Neural cell (in vitro differentiated cells): Measurements from ENCODE around the gene S1PR5. TPM values are rescaled to one million over a fixed set of nuclear protein-coding genes. Genes with fewer than 3 reads are reported as not detected.

ENCODE experiments used
- H2AFZ ChIP-seq: fragments of 200-600, 300-800 bp; sonication (generic), shearing (Covaris generic); 2 replicates; pipeline ENCODE4 v1.6.0; 2014; ENCODE audit warnings: low read depth, mild to moderate bottlenecking, antibody characterized with exemption, low read length, moderate library complexity
- H3F3A ChIP-seq: fragments of 200-600 bp; shearing (Covaris generic); 2 replicates; pipeline ENCODE4 v1.6.1; 2016; ENCODE audit warnings: mild to moderate bottlenecking, moderate library complexity, mixed read lengths, antibody characterized with exemption, low read length; ENCODE audit not compliant: insufficient read depth, poor library complexity, severe bottlenecking
- H3K27ac ChIP-seq: fragments of 200-600, 300-800 bp; sonication (generic), shearing (Covaris generic); 2 replicates; pipeline ENCODE4 v1.5.1; 2014; ENCODE audit warnings: mild to moderate bottlenecking, low read length, moderate library complexity
- H3K27me3 ChIP-seq: fragments of 300-800, 200-600 bp; sonication (generic), shearing (Covaris generic); 2 replicates; pipeline ENCODE4 v1.6.0; 2014; ENCODE audit warnings: mild to moderate bottlenecking, low read depth, low read length, moderate library complexity; ENCODE audit not compliant: insufficient read depth
- H3K36me3 ChIP-seq: fragments of 300-800, 200-600 bp; sonication (generic), shearing (Covaris generic); 2 replicates; pipeline ENCODE4 v1.5.1; 2014; ENCODE audit warnings: mild to moderate bottlenecking, antibody characterized with exemption, low read length, moderate library complexity; ENCODE audit not compliant: insufficient read depth
- H3K4me2 ChIP-seq: fragments of 300-800, 200-600 bp; sonication (generic), shearing (Covaris generic); 2 replicates; pipeline ENCODE4 v1.6.0; 2014; ENCODE audit warnings: mild to moderate bottlenecking, low read length
- H3K4me3 ChIP-seq: fragments of 300-800, 200-600 bp; sonication (generic), shearing (Covaris generic); 2 replicates; pipeline ENCODE4 v1.5.1; 2014; ENCODE audit warnings: mild to moderate bottlenecking, low read length, moderate library complexity
- H3K79me2 ChIP-seq: fragments of 200-600 bp; shearing (Covaris generic); replicated peaks from 2 replicates; pipeline ENCODE4 v1.6.0; 2014; ENCODE audit warnings: mild to moderate bottlenecking, low read length, moderate library complexity; ENCODE audit not compliant: insufficient read depth
- H3K9ac ChIP-seq: fragments of 300-800, 200-600 bp; sonication (generic), shearing (Covaris generic); 2 replicates; pipeline ENCODE4 v1.6.1; 2016; ENCODE audit warnings: mild to moderate bottlenecking, low read length, mixed read lengths
- H3K9me2 ChIP-seq: fragments of 200-600 bp; shearing (Covaris generic); 2 replicates; pipeline ENCODE4 v1.6.1; 2016; ENCODE audit warnings: mild to moderate bottlenecking, low read length, mixed read lengths; ENCODE audit not compliant: insufficient read depth
- H3K9me3 ChIP-seq: fragments of 200-600, 300-800 bp; sonication (generic), shearing (Covaris generic); 2 replicates; pipeline ENCODE4 v1.6.1; 2016; ENCODE audit warnings: mild to moderate bottlenecking, mixed run types, low read length, moderate library complexity, mixed read lengths
- H4K20me1 ChIP-seq: fragments of 200-600 bp; shearing (Covaris generic); 2 replicates; pipeline ENCODE4 v1.6.1; 2016; ENCODE audit warnings: mild to moderate bottlenecking, mixed run types; ENCODE audit not compliant: insufficient read depth
- EP300 ChIP-seq: fragments of 450-650 bp; conservative IDR thresholded peaks from 2 replicates; pipeline ENCODE4 v1.6.1; 2014; ENCODE audit warnings: antibody characterized with exemption, mild to moderate bottlenecking, moderate library complexity; ENCODE audit not compliant: poor library complexity, severe bottlenecking
- EZH2 ChIP-seq: fragments of 200-600, 300-800 bp; shearing (Covaris generic), sonication (generic); IDR thresholded peaks from 2 replicates; pipeline ENCODE4 v1.6.1; 2014; ENCODE audit warnings: antibody characterized with exemption, low read length, borderline replicate concordance, mild to moderate bottlenecking; ENCODE audit not compliant: insufficient read depth, poor library complexity, severe bottlenecking
- MXI1 ChIP-seq: fragments of 450-650 bp; conservative IDR thresholded peaks from 2 replicates; pipeline ENCODE4 v1.6.1; 2014; ENCODE audit warnings: antibody characterized with exemption, mild to moderate bottlenecking; ENCODE audit not compliant: poor library complexity, severe bottlenecking
- POLR2AphosphoS5 ChIP-seq: IDR thresholded peaks from 2 replicates; pipeline ENCODE4 v1.6.1; 2012
- RAD21 ChIP-seq: fragments of 450-650 bp; conservative IDR thresholded peaks from 2 replicates; pipeline ENCODE4 v1.6.1; 2014; ENCODE audit warnings: antibody characterized with exemption, mild to moderate bottlenecking, moderate library complexity
- SMC3 ChIP-seq: fragments of 450-650 bp; conservative IDR thresholded peaks from 2 replicates; pipeline ENCODE4 v1.6.1; 2014; ENCODE audit warnings: antibody characterized with exemption, mild to moderate bottlenecking, moderate library complexity; ENCODE audit not compliant: poor library complexity
- TAF1 ChIP-seq: IDR thresholded peaks from 2 replicates; pipeline ENCODE4 v1.6.1; 2012; ENCODE audit warnings: low read depth
- polyA plus RNA-seq: library from polyadenylated mRNA; depleted of rRNA; stranded (reverse); fragments of >200 nt; gene quantifications from 2 replicates; pipeline ENCODE4 v1.2.3, GENCODE V29; 2014
- TF ChIP-seq, protein P1 (sequence below): fragments of 450-650 bp; IDR thresholded peaks from 2 replicates; pipeline ENCODE4 v1.5.1; 2014; ENCODE audit warnings: antibody characterized with exemption, mild to moderate bottlenecking, moderate library complexity; ENCODE audit not compliant: poor library complexity, severe bottlenecking
- TF ChIP-seq, protein P2 (sequence below): IDR thresholded peaks from 2 replicates; pipeline ENCODE4 v1.6.1; 2012; ENCODE audit warnings: borderline replicate concordance

S1PR5 gene
- polyA plus RNA-seq, 1 donor from 2014 or later = not detected

DNA sequence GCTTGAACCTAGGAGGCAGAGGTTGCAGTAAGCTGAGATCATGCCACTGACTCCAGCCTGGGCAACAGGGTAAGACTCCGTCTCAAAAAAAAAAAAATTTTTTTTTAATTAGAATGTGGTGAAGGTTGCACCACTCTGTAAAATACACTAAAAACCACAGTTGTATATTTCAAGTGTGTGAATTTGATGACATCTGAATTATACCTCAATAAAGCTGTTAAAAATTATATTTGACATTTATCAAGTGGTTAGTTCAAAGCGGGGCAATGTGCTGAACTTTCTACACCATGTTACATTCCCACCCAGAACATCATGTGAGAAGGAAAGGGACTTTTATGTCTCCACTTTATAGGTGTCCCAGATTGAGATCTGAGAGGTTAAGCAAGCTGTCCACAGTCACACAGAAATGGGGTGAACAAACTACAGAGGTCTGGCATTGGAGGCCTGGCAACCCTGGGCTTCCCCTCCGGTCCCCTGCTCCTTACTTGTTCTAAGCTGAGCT is 5.9 kb upstream of the S1PR5 start:
- H3K4me2 ChIP-seq = no peak overlapping the region
- no peak overlapping the region for H3K27ac ChIP-seq
- no peaks in the 10 kb centered on the region for H3K79me2 ChIP-seq
- H3K36me3 ChIP-seq = no peaks in the 10 kb centered on the region
- H2AFZ ChIP-seq = no peak overlapping the region
- no peaks in the 10 kb centered on the region for H3K9me2 ChIP-seq
- no peak for TF ChIP-seq RAD21
- H3K4me3 ChIP-seq = no peak overlapping the region
- no peaks in the 10 kb centered on the region for H4K20me1 ChIP-seq
- no peaks in the 10 kb centered on the region for H3K9me3 ChIP-seq
- peaks cover 21% of the 10 kb centered on the region for H3K27me3 ChIP-seq
- no peaks in the 10 kb centered on the region for H3F3A ChIP-seq
- H3K9ac ChIP-seq = no peak overlapping the region

DNA sequence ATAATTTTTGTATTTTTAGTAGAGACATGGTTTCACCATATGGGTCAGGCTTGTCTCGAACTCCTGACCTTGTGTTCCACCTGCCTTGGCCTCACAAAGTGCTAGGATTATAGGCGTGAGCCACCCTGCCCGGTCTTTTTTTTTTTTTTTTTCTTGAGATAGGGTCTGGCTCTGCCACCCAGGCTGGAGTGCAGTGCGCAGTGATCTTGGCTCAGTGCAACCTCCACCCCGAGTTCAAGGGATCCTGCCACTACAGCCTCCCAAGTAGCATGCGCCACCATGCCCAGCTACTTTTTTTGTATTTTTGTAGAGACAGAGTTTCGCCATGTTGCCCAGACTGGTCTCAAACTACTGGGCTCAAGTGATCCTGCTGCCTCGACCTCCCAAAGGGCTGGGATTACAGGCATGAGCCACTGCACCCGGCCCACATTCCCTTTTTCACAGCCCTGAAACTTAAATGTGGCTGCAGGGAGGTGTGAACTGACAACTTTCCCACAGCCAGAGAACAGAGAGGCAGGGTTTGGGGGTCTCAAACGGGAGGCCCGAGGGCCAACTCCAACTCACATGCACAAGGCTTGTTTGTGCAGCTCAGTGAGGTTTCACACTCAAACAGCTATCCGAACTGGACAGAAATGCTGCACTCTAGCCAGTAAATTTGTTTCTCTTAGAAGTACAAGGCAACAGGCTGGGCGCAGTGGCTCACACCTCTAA is 4.4 kb upstream of the S1PR5 start:
- Histone ChIP-seq H3K4me3 (no peak overlapping the region), H2AFZ (no peak overlapping the region), H3K4me2 (no peak overlapping the region), H3K9me2 (no peaks in the 10 kb centered on the region), H3K36me3 (no peaks in the 10 kb centered on the region), H3K9ac (no peak overlapping the region), H3K27ac (no peak overlapping the region), H3K27me3 (peaks cover 36% of the 10 kb centered on the region), H3K79me2 (no peaks in the 10 kb centered on the region), H3K9me3 (no peaks in the 10 kb centered on the region), H3F3A (no peaks in the 10 kb centered on the region), H4K20me1 (no peaks in the 10 kb centered on the region)
- TF ChIP-seq RAD21 = no peak
- no peak for TF ChIP-seq SMC3
- no peak for TF ChIP-seq EZH2
- no peak for TF ChIP-seq TAF1
- no peak for TF ChIP-seq EP300

DNA sequence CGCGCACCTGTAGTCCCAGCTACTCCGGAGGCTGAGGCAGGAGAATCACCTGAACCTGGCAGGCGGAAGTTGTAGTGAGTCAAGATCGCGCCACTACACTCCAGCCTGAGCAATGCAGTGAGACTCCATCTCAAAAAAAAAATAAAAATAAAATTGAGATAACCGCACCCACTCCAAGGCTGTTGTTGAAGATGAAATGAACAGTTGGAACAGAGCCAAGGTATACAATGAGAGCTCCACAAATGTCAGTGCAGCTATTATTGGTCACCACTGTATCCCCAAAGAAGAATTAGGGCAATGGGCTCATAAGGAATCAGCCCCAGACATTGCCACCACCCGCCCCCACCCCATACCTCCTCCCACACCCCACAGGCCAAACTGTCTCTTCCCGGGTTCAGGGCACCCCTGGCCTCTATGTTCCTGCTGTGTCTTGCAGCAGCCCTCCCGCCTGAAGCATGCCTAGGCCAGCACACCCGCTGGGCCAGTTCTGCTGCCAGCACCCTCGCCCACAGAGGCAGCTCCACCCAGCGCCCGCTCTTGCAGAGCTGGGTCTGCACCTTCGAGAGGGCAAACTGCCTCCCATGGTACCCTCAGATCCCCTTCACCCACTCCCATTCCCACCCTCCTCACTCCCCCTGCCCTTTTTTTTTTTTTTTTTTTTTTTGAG is 3.5 kb upstream of the S1PR5 start:
- Histone ChIP-seq H3K27ac (no peak overlapping the region), H3K4me2 (no peak overlapping the region), H3K4me3 (no peak overlapping the region), H3K9me2 (no peaks in the 10 kb centered on the region), H3K79me2 (no peaks in the 10 kb centered on the region), H3K27me3 (peaks cover 45% of the 10 kb centered on the region), H3K9ac (no peak overlapping the region), H3F3A (no peaks in the 10 kb centered on the region), H2AFZ (no peak overlapping the region), H4K20me1 (no peaks in the 10 kb centered on the region), H3K36me3 (no peaks in the 10 kb centered on the region), H3K9me3 (no peaks in the 10 kb centered on the region)
- no peak for TF ChIP-seq TAF1
- TF ChIP-seq SMC3 = no peak
- TF ChIP-seq RAD21 = no peak
- no peak for TF ChIP-seq POLR2AphosphoS5
- TF ChIP-seq, protein P1, sequence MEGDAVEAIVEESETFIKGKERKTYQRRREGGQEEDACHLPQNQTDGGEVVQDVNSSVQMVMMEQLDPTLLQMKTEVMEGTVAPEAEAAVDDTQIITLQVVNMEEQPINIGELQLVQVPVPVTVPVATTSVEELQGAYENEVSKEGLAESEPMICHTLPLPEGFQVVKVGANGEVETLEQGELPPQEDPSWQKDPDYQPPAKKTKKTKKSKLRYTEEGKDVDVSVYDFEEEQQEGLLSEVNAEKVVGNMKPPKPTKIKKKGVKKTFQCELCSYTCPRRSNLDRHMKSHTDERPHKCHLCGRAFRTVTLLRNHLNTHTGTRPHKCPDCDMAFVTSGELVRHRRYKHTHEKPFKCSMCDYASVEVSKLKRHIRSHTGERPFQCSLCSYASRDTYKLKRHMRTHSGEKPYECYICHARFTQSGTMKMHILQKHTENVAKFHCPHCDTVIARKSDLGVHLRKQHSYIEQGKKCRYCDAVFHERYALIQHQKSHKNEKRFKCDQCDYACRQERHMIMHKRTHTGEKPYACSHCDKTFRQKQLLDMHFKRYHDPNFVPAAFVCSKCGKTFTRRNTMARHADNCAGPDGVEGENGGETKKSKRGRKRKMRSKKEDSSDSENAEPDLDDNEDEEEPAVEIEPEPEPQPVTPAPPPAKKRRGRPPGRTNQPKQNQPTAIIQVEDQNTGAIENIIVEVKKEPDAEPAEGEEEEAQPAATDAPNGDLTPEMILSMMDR = no peak
- no peak for TF ChIP-seq MXI1
- TF ChIP-seq, protein P2, sequence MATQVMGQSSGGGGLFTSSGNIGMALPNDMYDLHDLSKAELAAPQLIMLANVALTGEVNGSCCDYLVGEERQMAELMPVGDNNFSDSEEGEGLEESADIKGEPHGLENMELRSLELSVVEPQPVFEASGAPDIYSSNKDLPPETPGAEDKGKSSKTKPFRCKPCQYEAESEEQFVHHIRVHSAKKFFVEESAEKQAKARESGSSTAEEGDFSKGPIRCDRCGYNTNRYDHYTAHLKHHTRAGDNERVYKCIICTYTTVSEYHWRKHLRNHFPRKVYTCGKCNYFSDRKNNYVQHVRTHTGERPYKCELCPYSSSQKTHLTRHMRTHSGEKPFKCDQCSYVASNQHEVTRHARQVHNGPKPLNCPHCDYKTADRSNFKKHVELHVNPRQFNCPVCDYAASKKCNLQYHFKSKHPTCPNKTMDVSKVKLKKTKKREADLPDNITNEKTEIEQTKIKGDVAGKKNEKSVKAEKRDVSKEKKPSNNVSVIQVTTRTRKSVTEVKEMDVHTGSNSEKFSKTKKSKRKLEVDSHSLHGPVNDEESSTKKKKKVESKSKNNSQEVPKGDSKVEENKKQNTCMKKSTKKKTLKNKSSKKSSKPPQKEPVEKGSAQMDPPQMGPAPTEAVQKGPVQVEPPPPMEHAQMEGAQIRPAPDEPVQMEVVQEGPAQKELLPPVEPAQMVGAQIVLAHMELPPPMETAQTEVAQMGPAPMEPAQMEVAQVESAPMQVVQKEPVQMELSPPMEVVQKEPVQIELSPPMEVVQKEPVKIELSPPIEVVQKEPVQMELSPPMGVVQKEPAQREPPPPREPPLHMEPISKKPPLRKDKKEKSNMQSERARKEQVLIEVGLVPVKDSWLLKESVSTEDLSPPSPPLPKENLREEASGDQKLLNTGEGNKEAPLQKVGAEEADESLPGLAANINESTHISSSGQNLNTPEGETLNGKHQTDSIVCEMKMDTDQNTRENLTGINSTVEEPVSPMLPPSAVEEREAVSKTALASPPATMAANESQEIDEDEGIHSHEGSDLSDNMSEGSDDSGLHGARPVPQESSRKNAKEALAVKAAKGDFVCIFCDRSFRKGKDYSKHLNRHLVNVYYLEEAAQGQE = no peak
- TF ChIP-seq EZH2 = no peak
